Neural cell (in vitro differentiated cells): ENCODE data around the gene ADGRA1. TPM values are rescaled to one million over a fixed set of nuclear protein-coding genes. Genes with fewer than 3 reads are reported as not detected.

ENCODE experiments used
- H2AFZ ChIP-seq: fragments of 200-600, 300-800 bp; sonication (generic), shearing (Covaris generic); 2 replicates; pipeline ENCODE4 v1.6.0; 2014; ENCODE audit warnings: low read depth, mild to moderate bottlenecking, antibody characterized with exemption, low read length, moderate library complexity
- H3F3A ChIP-seq: fragments of 200-600 bp; shearing (Covaris generic); 2 replicates; pipeline ENCODE4 v1.6.1; 2016; ENCODE audit warnings: mild to moderate bottlenecking, moderate library complexity, mixed read lengths, antibody characterized with exemption, low read length; ENCODE audit not compliant: insufficient read depth, poor library complexity, severe bottlenecking
- H3K27ac ChIP-seq: fragments of 200-600, 300-800 bp; sonication (generic), shearing (Covaris generic); 2 replicates; pipeline ENCODE4 v1.5.1; 2014; ENCODE audit warnings: mild to moderate bottlenecking, low read length, moderate library complexity
- H3K27me3 ChIP-seq: fragments of 300-800, 200-600 bp; sonication (generic), shearing (Covaris generic); 2 replicates; pipeline ENCODE4 v1.6.0; 2014; ENCODE audit warnings: mild to moderate bottlenecking, low read depth, low read length, moderate library complexity; ENCODE audit not compliant: insufficient read depth
- H3K36me3 ChIP-seq: fragments of 300-800, 200-600 bp; sonication (generic), shearing (Covaris generic); 2 replicates; pipeline ENCODE4 v1.5.1; 2014; ENCODE audit warnings: mild to moderate bottlenecking, antibody characterized with exemption, low read length, moderate library complexity; ENCODE audit not compliant: insufficient read depth
- H3K4me2 ChIP-seq: fragments of 300-800, 200-600 bp; sonication (generic), shearing (Covaris generic); 2 replicates; pipeline ENCODE4 v1.6.0; 2014; ENCODE audit warnings: mild to moderate bottlenecking, low read length
- H3K4me3 ChIP-seq: fragments of 300-800, 200-600 bp; sonication (generic), shearing (Covaris generic); 2 replicates; pipeline ENCODE4 v1.5.1; 2014; ENCODE audit warnings: mild to moderate bottlenecking, low read length, moderate library complexity
- H3K79me2 ChIP-seq: fragments of 200-600 bp; shearing (Covaris generic); replicated peaks from 2 replicates; pipeline ENCODE4 v1.6.0; 2014; ENCODE audit warnings: mild to moderate bottlenecking, low read length, moderate library complexity; ENCODE audit not compliant: insufficient read depth
- H3K9ac ChIP-seq: fragments of 300-800, 200-600 bp; sonication (generic), shearing (Covaris generic); 2 replicates; pipeline ENCODE4 v1.6.1; 2016; ENCODE audit warnings: mild to moderate bottlenecking, low read length, mixed read lengths
- H3K9me2 ChIP-seq: fragments of 200-600 bp; shearing (Covaris generic); 2 replicates; pipeline ENCODE4 v1.6.1; 2016; ENCODE audit warnings: mild to moderate bottlenecking, low read length, mixed read lengths; ENCODE audit not compliant: insufficient read depth
- H3K9me3 ChIP-seq: fragments of 200-600, 300-800 bp; sonication (generic), shearing (Covaris generic); 2 replicates; pipeline ENCODE4 v1.6.1; 2016; ENCODE audit warnings: mild to moderate bottlenecking, mixed run types, low read length, moderate library complexity, mixed read lengths
- H4K20me1 ChIP-seq: fragments of 200-600 bp; shearing (Covaris generic); 2 replicates; pipeline ENCODE4 v1.6.1; 2016; ENCODE audit warnings: mild to moderate bottlenecking, mixed run types; ENCODE audit not compliant: insufficient read depth
- EP300 ChIP-seq: fragments of 450-650 bp; conservative IDR thresholded peaks from 2 replicates; pipeline ENCODE4 v1.6.1; 2014; ENCODE audit warnings: antibody characterized with exemption, mild to moderate bottlenecking, moderate library complexity; ENCODE audit not compliant: poor library complexity, severe bottlenecking
- EZH2 ChIP-seq: fragments of 200-600, 300-800 bp; shearing (Covaris generic), sonication (generic); IDR thresholded peaks from 2 replicates; pipeline ENCODE4 v1.6.1; 2014; ENCODE audit warnings: antibody characterized with exemption, low read length, borderline replicate concordance, mild to moderate bottlenecking; ENCODE audit not compliant: insufficient read depth, poor library complexity, severe bottlenecking
- MXI1 ChIP-seq: fragments of 450-650 bp; conservative IDR thresholded peaks from 2 replicates; pipeline ENCODE4 v1.6.1; 2014; ENCODE audit warnings: antibody characterized with exemption, mild to moderate bottlenecking; ENCODE audit not compliant: poor library complexity, severe bottlenecking
- POLR2AphosphoS5 ChIP-seq: IDR thresholded peaks from 2 replicates; pipeline ENCODE4 v1.6.1; 2012
- RAD21 ChIP-seq: fragments of 450-650 bp; conservative IDR thresholded peaks from 2 replicates; pipeline ENCODE4 v1.6.1; 2014; ENCODE audit warnings: antibody characterized with exemption, mild to moderate bottlenecking, moderate library complexity
- SMC3 ChIP-seq: fragments of 450-650 bp; conservative IDR thresholded peaks from 2 replicates; pipeline ENCODE4 v1.6.1; 2014; ENCODE audit warnings: antibody characterized with exemption, mild to moderate bottlenecking, moderate library complexity; ENCODE audit not compliant: poor library complexity
- TAF1 ChIP-seq: IDR thresholded peaks from 2 replicates; pipeline ENCODE4 v1.6.1; 2012; ENCODE audit warnings: low read depth
- polyA plus RNA-seq: library from polyadenylated mRNA; depleted of rRNA; stranded (reverse); fragments of >200 nt; gene quantifications from 2 replicates; pipeline ENCODE4 v1.2.3, GENCODE V29; 2014
- TF ChIP-seq, protein P1 (sequence below): fragments of 450-650 bp; IDR thresholded peaks from 2 replicates; pipeline ENCODE4 v1.5.1; 2014; ENCODE audit warnings: antibody characterized with exemption, mild to moderate bottlenecking, moderate library complexity; ENCODE audit not compliant: poor library complexity, severe bottlenecking
- TF ChIP-seq, protein P2 (sequence below): IDR thresholded peaks from 2 replicates; pipeline ENCODE4 v1.6.1; 2012; ENCODE audit warnings: borderline replicate concordance

The ADGRA1 gene
- polyA plus RNA-seq, 1 donor from 2014 or later: 2.2 TPM

DNA sequence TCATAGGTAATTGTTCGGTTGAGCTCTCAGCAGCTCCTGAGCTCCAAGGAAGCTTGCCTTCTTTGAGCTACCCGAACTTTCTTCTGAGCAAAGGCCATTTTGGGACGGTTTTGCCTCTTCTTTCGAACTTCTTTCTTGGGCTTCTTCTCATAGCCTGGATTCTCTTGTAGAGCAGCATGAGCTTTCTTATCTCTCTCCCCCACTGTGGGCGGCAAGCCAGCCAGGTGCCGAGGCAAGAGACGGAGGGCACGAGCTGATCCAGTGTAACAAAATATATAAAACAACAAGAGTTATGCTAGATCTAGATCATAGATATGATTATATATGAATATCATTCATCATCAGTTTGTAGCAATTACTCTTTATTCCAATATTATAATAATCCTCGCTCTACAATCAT lies 55.8 kb downstream of the ADGRA1 start:
- no peaks in the 10 kb centered on the region for H4K20me1 ChIP-seq
- H3K9ac ChIP-seq: no peak overlapping the region
- H3K36me3 ChIP-seq: no peaks in the 10 kb centered on the region
- no peak overlapping the region for H3K27ac ChIP-seq
- H3K27me3 ChIP-seq: no peaks in the 10 kb centered on the region
- H3K9me2 ChIP-seq: no peaks in the 10 kb centered on the region
- H3K79me2 ChIP-seq: no peaks in the 10 kb centered on the region
- no peak for TF ChIP-seq POLR2AphosphoS5
- TF ChIP-seq EP300: no peak
- TF ChIP-seq MXI1: no peak
- TF ChIP-seq RAD21: no peak
- TF ChIP-seq, protein P1, sequence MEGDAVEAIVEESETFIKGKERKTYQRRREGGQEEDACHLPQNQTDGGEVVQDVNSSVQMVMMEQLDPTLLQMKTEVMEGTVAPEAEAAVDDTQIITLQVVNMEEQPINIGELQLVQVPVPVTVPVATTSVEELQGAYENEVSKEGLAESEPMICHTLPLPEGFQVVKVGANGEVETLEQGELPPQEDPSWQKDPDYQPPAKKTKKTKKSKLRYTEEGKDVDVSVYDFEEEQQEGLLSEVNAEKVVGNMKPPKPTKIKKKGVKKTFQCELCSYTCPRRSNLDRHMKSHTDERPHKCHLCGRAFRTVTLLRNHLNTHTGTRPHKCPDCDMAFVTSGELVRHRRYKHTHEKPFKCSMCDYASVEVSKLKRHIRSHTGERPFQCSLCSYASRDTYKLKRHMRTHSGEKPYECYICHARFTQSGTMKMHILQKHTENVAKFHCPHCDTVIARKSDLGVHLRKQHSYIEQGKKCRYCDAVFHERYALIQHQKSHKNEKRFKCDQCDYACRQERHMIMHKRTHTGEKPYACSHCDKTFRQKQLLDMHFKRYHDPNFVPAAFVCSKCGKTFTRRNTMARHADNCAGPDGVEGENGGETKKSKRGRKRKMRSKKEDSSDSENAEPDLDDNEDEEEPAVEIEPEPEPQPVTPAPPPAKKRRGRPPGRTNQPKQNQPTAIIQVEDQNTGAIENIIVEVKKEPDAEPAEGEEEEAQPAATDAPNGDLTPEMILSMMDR: no peak
- TF ChIP-seq TAF1: no peak
- no peak for TF ChIP-seq SMC3
- TF ChIP-seq, protein P2, sequence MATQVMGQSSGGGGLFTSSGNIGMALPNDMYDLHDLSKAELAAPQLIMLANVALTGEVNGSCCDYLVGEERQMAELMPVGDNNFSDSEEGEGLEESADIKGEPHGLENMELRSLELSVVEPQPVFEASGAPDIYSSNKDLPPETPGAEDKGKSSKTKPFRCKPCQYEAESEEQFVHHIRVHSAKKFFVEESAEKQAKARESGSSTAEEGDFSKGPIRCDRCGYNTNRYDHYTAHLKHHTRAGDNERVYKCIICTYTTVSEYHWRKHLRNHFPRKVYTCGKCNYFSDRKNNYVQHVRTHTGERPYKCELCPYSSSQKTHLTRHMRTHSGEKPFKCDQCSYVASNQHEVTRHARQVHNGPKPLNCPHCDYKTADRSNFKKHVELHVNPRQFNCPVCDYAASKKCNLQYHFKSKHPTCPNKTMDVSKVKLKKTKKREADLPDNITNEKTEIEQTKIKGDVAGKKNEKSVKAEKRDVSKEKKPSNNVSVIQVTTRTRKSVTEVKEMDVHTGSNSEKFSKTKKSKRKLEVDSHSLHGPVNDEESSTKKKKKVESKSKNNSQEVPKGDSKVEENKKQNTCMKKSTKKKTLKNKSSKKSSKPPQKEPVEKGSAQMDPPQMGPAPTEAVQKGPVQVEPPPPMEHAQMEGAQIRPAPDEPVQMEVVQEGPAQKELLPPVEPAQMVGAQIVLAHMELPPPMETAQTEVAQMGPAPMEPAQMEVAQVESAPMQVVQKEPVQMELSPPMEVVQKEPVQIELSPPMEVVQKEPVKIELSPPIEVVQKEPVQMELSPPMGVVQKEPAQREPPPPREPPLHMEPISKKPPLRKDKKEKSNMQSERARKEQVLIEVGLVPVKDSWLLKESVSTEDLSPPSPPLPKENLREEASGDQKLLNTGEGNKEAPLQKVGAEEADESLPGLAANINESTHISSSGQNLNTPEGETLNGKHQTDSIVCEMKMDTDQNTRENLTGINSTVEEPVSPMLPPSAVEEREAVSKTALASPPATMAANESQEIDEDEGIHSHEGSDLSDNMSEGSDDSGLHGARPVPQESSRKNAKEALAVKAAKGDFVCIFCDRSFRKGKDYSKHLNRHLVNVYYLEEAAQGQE: no peak
- TF ChIP-seq EZH2: no peak
- H3F3A ChIP-seq: no peaks in the 10 kb centered on the region
- H3K4me3 ChIP-seq: no peak overlapping the region
- H2AFZ ChIP-seq: no peak overlapping the region
- H3K4me2 ChIP-seq: no peak overlapping the region
- H3K9me3 ChIP-seq: peaks cover 5% of the 10 kb centered on the region

DNA sequence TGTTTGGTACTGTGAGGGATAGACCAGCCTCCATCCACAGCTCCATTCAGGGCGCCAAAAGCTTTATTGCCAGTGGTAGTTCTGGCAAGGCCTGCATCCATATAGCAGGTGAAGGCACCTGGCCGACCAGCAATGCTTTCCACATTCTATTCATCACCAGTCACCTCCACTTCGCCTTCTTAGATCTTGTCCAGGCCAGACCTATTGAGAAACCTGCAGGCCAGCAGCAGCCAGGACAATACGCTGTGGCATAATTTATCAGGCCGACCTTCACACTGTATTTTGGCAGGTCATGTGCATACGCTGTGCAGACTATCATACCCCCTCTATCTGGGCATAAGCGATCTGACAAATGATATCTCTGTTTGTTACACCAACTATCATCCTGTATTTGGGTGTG lies 57.0 kb downstream of the ADGRA1 start:
- H3F3A ChIP-seq: no peaks in the 10 kb centered on the region
- no peaks in the 10 kb centered on the region for H3K79me2 ChIP-seq
- no peak overlapping the region for H3K27ac ChIP-seq
- H3K9me3 ChIP-seq: peaks cover 8% of the 10 kb centered on the region
- H3K9ac ChIP-seq: no peak overlapping the region
- H3K9me2 ChIP-seq: no peaks in the 10 kb centered on the region
- no peak overlapping the region for H3K4me3 ChIP-seq
- no peaks in the 10 kb centered on the region for H4K20me1 ChIP-seq
- H3K4me2 ChIP-seq: no peak overlapping the region
- no peak overlapping the region for H2AFZ ChIP-seq
- no peaks in the 10 kb centered on the region for H3K27me3 ChIP-seq
- TF ChIP-seq SMC3 (no peak), EP300 (no peak), POLR2AphosphoS5 (no peak), EZH2 (no peak), MXI1 (no peak)
- TF ChIP-seq, protein P2: no peak
- TF ChIP-seq, protein P1: no peak
- H3K36me3 ChIP-seq: no peaks in the 10 kb centered on the region
